Measurements from ENCODE around the gene RNF34. TPM values are rescaled to one million over a fixed set of nuclear protein-coding genes. Genes with fewer than 3 reads are reported as not detected.
A peak's percentile ranks its signal among the peaks of the same experiment; 100 is the strongest.

The RNF34 gene
- total and polyA plus RNA-seq, 2 of the 13 experiments (the other 11 are each of a cell fraction or from before 2014, with no cell fraction given) = 36.8 to 53.2 TPM

GRCh38 chr12:121376754-121377697, 22.9 kb upstream of the RNF34 start (continued):
- TF ChIP-seq ZNF547 (CRISPR knock-in tag; IDR thresholded peaks at IDR 0.05) = no peak
- peak; percentile 98 for TF ChIP-seq ZMYM2 (CRISPR knock-in tag; IDR thresholded peaks at IDR 0.05)
- TF ChIP-seq ASH2L (IDR thresholded peaks at IDR 0.05; ENCODE audit: insufficient read length, low read depth, low read length) = peak; percentile 59
- no peak for TF ChIP-seq RBM22 (optimal IDR thresholded peaks at IDR 0.05; ENCODE audit: low read length)
- TF ChIP-seq ZNF546 (CRISPR knock-in tag; conservative IDR thresholded peaks at IDR 0.05) = no peak
- TF ChIP-seq, protein P1, sequence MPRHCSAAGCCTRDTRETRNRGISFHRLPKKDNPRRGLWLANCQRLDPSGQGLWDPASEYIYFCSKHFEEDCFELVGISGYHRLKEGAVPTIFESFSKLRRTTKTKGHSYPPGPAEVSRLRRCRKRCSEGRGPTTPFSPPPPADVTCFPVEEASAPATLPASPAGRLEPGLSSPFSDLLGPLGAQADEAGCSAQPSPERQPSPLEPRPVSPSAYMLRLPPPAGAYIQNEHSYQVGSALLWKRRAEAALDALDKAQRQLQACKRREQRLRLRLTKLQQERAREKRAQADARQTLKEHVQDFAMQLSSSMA (CRISPR knock-in tag; IDR thresholded peaks at IDR 0.05) = no peak
- TF ChIP-seq, protein P2, sequence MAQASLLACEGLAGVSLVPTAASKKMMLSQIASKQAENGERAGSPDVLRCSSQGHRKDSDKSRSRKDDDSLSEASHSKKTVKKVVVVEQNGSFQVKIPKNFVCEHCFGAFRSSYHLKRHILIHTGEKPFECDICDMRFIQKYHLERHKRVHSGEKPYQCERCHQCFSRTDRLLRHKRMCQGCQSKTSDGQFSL (CRISPR knock-in tag; IDR thresholded peaks at IDR 0.05) = no peak
- no peak for TF ChIP-seq ZNF780A (CRISPR knock-in tag; IDR thresholded peaks at IDR 0.05)
- no peak for TF ChIP-seq ZNF350 (CRISPR knock-in tag; IDR thresholded peaks at IDR 0.05; ENCODE audit: borderline replicate concordance, low read depth)
- no peak for TF ChIP-seq RARG (CRISPR knock-in tag; IDR thresholded peaks at IDR 0.05; ENCODE audit: low read depth)
- TF ChIP-seq ATF7-NPFF (CRISPR knock-in tag; IDR thresholded peaks at IDR 0.05; ENCODE audit: low read depth) = no peak
- no peak for TF ChIP-seq ZFP36L2 (CRISPR knock-in tag; IDR thresholded peaks at IDR 0.05)
- no peak for TF ChIP-seq SOX13 (IDR thresholded peaks at IDR 0.05)
- TF ChIP-seq SOX13 (CRISPR knock-in tag; conservative IDR thresholded peaks at IDR 0.05 in 1 of 2, IDR thresholded peaks at IDR 0.05 in 1 of 2) = peak in 1 of 2 experiments; percentile 78; a peak in 2 of 4 replicates
- TF ChIP-seq BRCA1 (CRISPR knock-in tag; IDR thresholded peaks at IDR 0.05) = no peak
- TF ChIP-seq NONO (IDR thresholded peaks at IDR 0.05) = no peak
- peak; percentile 35; the same call in 1 of the 2 replicates for TF ChIP-seq NONO (CRISPR knock-in tag; conservative IDR thresholded peaks at IDR 0.05)
- no peak for TF ChIP-seq ZBTB21 (CRISPR knock-in tag; IDR thresholded peaks at IDR 0.05)
- no peak for TF ChIP-seq ZNF670 (CRISPR knock-in tag; IDR thresholded peaks at IDR 0.05; ENCODE audit: borderline replicate concordance)
- no peak for TF ChIP-seq ZNF776 (CRISPR knock-in tag; IDR thresholded peaks at IDR 0.05)
- TF ChIP-seq GZF1 (CRISPR knock-in tag; IDR thresholded peaks at IDR 0.05) = no peak
- TF ChIP-seq ISL2 (CRISPR knock-in tag; IDR thresholded peaks at IDR 0.05) = no peak
- peak; percentile 46; the same call in 1 of the 2 replicates for TF ChIP-seq FOXA3 (CRISPR knock-in tag; IDR thresholded peaks at IDR 0.05)
- TF ChIP-seq TCF7 (IDR thresholded peaks at IDR 0.05; ENCODE audit: low read depth) = no peak
- TF ChIP-seq NFE2L2 (IDR thresholded peaks at IDR 0.05; ENCODE audit: low read length) = no peak
- 0 out of 2 replicates have a peak, but pooled peaks have one; percentile 42 for TF ChIP-seq ARNT2 (CRISPR knock-in tag; IDR thresholded peaks at IDR 0.05; ENCODE audit: low read depth)
- no peak for TF ChIP-seq FOXM1 (CRISPR knock-in tag; IDR thresholded peaks at IDR 0.05)
- no peak for TF ChIP-seq ZNF432 (CRISPR knock-in tag; IDR thresholded peaks at IDR 0.05; ENCODE audit: borderline replicate concordance)
- TF ChIP-seq TOPORS (CRISPR knock-in tag; IDR thresholded peaks at IDR 0.05) = no peak
- no peak for TF ChIP-seq ZNF562 (CRISPR knock-in tag; IDR thresholded peaks at IDR 0.05; ENCODE audit: borderline replicate concordance)
- no peak for TF ChIP-seq TOE1 (CRISPR knock-in tag; IDR thresholded peaks at IDR 0.05)
- TF ChIP-seq SNAPC2 (CRISPR knock-in tag; IDR thresholded peaks at IDR 0.05) = no peak
- TF ChIP-seq ZNF30 (CRISPR knock-in tag; IDR thresholded peaks at IDR 0.05) = no peak
